Activated effector memory CD4-positive, alpha-beta T cell treated with Interleukin-2 at 50 U/mL for 16 hours (primary cell): ENCODE measurements around the gene NT5DC1.

Experiments
- DNase-seq: peaks from one replicate; pipeline ENCODE4 v3.0.0-alpha.2; 2020

NT5DC1 gene

DNA sequence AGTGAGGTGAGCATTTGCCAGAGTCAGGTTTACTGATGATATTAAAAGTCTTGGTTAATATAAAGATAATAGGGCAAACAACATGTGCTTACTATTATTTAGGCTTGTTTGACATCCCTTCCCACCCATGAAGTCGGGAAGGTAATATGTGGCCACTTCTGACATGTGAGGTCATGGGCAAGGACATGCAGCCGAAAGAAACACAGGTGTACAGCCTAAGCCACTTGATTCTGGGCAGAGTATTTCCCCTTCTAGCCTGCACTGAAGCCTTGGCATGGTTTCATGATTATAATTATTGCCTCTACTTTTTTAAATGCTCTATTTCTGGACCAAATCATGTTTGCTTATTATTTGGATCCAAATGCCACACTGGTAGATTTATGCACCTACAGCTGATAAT is 100.9 kb downstream of the NT5DC1 start:
- DNase-seq: no peak

DNA sequence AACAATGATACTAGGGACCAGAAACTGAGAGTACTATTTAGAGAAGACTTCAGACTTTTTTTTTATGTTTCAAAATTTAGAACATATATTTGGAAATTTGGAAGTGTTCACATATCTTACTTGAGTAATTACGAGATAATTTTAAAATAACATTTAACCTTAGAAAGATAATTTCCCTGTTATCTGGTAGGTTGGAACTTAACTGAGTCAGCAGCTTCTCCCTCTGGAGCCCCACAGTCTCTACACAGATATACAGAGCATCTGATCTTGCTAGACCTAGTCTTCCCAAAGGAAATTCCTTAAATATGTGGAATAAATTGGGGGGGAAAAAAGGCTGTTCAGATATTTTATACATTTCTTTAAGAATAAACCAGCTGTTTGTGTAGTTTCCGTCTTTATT is 104.6 kb downstream of the NT5DC1 start:
- DNase-seq: no peak

DNA sequence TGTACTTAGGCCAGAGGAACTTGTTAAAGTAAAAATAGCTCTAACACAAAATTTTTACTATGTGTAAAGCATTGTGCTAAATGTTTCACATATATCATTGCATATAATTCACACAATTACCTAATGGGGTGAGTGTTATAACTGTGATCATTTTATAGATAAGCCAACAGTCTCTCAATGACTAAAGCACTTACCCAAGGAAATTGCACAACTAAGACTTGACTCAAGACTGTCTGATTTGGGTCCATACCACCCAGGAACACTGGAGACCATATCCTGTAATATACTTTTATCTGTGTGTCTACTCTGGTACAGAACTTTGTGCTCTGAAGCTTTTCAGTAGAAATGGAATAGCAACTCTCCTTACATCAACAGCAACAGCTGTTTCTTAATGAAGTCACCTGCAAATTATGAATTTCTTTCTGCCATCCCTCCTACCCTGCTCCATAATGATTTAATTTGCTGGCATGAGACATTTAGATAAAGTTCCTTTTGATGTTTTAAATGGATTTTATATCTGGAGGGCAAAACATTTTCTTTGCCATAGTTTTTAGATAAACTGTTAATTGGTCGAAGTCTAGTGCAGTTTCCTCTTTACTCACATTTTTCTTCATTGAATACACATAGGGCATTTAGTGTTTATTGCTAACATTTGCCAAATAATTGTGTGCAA is 105.7 kb downstream of the NT5DC1 start:
- DNase-seq: no peak

DNA sequence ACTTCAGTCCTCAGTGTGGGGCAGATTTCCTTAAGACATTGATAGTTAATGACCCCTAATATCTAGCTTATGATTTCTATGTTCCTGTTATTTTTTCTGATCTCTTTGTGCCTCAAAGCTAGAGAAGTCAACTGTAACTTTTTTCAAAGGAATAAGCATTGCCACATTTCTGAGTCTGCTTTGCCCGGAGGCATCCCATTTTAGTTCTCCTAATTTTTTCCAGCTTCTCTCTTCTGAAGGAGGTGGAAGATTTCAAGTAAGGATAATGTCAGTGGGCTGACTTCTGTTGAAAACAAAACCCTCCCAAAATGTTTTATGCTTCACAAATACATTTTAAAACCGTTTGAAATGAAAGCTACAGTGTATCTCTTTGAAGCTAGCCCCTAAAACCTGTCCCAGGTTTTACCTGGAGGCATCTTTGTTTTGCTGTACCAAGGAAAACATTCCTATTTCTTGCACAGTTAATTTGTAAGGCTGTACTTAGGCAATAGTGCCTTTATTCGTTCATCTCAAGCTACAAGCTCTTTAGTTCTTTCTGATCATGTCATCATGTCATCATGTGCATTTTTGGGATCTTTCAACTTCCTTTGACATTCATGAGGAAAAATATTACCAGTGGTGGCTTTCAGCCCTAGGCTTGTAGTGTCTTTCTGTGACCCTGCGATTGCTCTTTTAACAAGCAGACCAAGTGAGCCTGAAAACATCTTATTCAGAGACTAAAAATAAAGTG is 107.6 kb downstream of the NT5DC1 start:
- DNase-seq: no peak

DNA sequence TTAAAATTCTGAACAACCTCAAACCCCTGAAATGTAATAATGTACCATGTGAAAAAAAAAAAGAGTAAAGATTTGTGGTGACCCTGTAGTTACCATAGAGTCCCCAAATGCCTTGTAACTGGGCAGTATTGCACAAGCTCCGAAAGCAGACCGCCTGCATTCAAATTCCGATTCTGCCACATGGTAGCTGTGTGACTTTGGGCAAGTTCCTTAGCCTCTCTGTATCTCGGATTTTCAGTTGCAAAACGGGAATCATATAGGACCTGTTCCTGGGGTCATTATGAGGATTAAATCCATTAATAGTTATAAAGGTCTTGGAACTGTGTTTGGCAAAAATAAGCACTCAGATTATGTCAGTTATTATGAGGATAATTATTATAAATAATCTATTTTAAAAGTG is 109.7 kb downstream of the NT5DC1 start:
- no peak for DNase-seq

DNA sequence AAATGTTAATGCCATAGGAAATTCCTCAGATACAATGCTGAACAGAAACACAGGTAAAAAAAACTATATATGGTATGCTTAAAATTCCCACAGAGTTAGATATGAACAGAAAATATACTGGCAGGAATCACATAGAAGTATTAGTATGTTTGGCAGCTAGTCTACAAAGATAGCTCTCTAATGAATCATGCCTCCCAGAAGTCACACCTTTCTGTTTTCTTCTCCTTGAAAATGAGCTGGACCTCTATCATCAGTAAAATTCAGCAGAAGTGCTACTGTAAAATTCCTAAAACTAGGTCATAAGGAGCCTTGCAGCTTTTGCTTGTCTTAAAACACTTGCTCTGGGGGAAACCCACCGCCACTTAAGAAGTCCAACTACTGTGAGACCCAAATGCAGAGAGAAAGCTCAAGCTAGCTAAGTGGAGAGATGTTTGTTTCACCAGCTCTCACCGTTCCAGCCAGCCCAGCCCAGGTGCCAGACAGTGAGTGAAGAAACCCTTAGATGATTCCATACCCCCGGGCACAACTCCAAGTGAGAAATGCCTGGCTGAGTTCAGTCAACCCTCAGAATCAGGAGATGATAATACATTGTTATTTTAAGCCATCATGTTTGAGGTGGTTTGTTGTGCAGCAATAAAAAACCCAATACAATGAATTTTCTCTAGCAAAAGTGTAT is 110.2 kb downstream of the NT5DC1 start:
- DNase-seq: no peak

DNA sequence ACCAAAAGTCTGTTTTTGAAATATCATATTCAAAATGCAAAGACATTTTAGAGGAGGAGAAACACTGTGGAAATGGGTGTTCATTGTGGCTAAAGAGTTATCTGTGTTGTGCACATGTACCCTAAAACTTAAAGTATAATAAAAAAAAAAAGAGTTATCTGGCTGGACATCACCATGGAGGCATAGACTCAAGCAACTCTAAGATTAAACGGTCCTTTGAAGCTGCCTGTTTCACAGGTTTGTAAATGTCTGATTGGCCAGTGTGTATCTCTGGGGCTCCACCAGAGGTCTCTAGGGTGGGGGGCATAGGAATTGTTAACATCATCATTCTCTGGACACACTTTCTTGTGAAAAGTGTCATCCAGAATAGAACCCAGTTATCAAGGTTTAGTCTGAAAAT is 114.0 kb downstream of the NT5DC1 start:
- no peak for DNase-seq

DNA sequence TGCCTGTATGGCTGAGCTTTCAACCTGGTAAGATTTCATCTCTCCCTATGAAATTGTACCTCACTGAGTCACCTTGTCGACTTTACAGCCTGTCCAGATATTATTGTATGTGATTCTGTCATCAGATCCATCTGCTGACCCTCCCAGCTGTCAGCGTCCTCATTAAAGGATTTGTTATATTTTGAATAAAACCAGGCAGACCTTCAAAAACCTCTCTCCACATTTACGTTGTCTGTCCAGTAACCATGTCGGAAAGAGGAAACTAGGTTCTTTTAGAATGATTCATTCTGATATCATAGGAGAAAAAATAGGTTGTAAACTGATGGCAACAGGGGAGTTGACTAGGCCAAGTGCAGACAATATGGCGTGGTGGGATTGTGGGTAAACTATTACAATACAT is 114.8 kb downstream of the NT5DC1 start:
- DNase-seq: no peak

DNA sequence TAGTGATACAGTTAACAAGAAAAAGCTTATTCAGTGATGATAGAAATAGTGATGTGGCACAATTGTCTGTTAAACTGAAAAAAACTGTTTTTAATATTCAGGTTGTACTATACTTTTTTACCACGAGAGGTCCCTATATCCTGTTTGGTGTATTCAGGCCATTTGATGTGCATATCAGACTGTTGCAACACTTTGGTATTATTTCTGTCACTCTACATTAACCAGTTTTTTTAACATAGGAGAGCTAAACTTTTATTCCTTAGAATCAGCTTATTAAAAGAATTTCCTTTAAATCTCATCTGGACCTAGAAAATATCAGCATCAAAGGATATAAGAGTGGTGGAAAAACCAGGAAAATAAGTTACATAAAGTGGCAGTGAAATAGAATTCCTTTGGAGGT is 116.4 kb downstream of the NT5DC1 start:
- DNase-seq: no peak

DNA sequence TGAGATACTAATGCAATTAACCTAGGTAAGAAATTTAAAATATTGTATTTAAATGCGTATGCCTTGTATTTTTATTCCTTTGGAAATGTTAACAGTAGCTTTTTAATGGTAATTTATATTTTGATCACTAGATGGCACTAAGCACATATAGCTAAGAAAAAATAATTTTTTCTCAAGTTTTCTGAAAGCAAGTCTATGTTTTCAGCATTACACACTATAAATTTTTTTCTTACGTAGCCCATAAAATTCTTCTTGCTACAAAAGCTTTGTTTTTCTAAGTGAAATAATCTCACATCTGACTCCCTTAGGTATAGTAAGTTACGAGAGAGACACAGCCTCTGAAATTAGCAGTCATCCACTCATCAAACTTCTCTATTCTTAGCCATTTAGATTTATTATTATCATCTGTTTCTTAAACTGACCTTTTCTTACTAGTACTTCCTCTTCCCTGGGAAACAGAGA is 117.5 kb downstream of the NT5DC1 start:
- DNase-seq: no peak

DNA sequence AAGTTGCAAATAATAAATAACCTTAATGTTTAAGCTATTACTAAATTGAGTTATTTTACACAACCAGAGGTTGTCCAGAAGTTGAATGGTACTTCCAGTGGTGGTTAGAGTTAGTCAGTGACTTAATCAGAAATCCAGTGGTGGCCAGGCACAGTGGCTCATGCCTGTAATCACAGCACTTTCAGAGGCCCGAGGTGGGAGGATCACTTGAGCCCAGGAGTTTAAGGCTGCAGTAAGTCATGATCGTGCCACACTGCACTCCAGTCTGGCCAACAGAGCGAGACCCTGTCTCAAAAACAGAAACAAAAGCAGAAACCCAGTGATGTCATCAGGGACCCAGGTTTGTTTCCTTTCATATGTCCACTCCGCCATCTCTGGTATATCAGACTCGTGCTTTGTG is 118.2 kb downstream of the NT5DC1 start:
- no peak for DNase-seq

DNA sequence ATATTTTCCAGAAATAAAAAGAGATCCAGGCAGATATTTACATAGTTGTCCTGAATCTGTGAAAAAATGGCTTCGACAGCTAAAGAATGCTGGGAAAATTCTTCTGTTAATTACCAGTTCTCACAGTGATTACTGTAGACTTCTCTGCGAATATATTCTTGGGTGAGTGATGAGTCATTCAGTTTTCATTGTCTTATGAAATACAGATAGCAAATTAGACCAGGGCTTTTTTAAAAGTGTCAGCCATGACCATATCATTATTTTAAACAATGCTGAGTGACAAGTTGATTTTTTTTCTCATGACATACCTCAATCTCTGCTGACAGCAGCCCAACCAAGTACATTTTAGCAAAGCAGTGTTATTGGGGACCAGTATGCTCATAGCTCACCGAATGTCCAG is 120.4 kb downstream of the NT5DC1 start:
- DNase-seq: no peak

DNA sequence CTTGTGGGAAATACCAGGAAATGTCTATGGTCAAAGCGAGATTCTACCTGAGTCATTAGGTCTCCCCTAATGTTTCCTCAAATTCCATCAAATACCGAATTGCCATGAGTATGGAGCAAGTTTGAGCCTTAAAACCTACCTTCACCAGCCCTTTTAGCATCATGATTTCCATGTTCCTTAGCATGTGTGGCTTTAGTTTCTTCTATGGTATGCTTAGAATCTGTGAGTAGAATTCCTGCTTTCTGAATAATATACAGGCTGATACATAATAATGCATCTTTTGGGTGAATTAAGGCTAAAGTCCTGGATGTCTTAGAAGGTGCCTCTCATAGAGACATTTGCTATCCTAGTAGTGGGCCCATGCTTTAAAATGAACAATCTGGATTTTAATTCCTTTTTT is 121.3 kb downstream of the NT5DC1 start:
- DNase-seq: no peak

DNA sequence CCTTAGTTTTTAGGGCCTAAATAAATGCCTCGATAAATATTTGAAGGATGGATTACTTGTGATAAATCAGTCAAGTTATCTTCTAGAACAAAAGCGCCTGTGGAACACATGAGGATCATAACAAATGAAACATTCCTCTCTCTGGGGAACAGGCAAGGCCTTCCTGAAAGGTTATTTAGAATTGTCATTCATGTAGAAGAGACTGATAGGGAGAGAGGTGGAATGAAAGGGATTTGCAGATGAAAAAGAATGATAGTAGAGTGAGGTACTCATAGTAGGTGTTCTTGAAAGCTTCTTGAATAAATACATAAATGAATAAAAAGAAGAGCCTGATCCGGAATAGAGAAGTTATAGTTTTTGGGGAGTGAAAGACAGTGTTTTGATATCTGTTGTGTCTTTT is 122.7 kb downstream of the NT5DC1 start:
- no peak for DNase-seq

DNA sequence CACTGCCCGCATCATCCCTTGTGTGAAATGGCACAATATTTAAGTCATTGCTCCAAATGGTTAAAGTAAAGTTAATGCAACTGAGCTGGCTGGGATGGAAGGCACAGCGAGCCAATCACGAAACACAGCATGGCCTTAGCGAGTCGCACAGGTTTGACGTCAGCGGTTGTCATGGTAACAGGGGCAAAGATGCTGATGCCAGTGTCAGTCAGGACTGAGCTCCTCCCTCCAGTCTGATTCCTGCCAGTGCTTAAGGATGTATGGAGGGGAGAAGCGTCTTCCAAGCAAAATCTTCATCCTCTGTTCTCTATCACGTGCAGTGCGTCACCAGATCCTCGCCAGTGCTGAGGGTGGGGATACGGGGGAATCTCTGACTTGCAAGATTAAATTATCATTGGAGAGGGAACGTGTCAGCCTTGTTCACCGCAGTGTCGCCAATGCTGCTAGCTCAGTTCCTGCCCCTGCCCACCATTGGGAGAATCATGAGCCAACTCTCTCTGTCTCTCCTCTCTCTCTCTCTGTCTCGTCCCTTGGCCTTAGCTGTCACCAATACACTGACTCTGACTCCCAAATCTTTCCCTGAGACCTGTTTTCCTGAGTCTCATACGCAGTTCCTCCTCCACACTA is 128.7 kb downstream of the NT5DC1 start:
- DNase-seq: no peak

DNA sequence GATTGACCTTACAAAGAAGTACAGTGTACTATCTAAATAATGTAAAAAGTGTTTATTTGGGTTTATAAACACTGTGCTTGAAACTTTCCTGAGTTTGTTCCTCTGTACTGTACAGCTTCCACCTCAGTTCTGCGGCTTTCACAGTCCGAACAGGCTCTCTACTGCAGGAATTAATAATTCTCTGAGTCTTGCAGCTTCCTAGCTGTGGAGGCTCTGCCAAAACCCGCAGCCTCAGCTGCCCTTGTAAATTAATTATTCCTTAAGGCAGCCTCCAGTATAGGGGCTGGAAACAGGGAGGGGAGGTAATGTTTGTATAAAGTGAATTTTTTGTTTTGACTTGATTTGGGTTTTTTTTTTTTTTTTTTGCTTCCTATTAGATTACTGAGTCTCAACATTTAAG is 134.0 kb downstream of the NT5DC1 start:
- DNase-seq: no peak

DNA sequence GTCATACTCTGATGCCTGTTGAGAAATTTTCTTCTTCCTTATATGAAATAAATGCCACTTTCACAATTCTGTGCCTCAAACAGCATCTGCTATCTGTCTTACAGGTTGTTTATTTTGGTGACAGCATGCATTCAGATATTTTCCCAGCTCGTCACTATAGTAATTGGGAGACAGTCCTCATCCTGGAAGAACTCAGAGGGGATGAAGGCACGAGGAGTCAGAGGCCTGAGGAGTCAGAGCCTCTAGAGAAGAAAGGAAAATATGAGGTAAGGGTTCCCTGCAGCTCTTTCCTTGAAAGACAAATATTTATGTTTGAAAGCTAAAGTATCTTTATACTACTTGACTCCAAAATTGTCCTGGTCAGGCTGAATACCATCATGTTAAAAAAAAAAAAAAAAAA is 137.4 kb downstream of the NT5DC1 start:
- DNase-seq: no peak

DNA sequence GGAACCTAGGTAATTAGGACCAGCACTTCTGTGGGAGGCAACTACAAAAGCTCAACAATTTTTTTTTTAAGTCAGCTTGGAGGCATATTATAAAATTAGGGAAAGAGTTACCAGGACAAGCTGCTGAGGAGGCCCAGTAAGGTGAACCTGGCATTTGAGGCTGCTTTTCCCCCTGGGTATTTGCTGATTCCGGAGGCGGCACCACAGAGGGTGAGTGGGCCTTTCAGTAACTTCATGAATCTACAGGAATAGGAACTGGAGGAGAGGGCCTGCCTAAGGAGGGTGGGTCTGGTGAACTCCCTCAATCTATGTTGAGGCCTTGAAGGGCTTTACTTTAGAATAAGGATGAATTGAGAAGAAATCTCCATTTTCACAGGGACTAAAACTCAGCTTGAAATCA is 138.6 kb downstream of the NT5DC1 start:
- no peak for DNase-seq

DNA sequence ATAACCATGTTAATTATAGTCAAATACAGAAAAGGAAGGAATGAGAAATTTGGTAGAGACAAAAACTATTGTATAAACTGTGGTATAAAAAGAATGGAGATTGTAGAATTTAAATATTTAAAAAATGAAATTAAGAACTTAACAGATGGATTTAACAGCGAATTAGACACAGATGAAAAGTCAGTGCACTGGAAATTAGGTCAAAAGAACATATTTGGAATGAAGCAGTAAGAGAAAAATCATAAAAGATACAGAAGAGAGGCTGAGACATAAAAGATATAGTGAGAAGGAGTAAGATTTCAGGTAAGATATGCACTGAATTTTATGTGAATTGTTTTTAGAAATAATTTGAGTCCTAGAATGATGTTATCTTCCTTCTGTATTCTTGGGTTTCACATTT is 139.2 kb downstream of the NT5DC1 start:
- no peak for DNase-seq

DNA sequence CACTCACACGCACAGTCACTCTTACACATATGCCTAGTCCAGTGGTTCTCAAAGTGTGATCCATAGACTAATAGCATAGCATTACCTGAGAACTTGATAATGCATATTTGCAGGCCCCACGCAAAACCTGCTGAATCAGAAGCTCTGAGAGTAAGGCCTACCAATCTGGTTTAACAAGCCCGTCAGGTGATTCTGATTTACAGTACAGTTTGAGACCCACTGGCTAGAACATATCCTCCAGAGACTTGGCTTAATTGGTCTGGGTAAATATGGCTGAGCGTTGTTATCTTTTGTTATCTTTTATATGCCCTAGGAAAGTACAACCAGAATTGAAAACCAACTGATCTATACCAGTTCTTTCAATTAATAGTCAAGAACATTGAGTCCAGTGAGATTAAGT is 143.6 kb downstream of the NT5DC1 start:
- DNase-seq: no peak

DNA sequence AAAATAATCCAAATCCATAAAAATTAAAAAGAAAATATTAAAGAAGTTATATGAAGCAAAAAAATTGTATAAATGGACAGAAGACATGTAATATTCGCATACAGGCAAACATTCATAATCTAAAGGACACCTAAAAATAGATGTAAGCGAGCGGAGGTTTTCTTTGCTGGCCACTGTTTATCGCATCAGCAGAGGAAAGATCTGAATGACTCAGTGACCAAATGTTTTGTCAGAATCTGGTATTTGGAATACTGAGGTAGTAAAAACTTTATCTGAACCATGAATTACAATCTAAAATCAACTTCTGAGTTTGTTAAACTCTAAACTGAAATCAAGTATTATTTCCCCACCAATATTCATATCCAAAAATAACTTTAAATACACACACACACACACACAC is 145.4 kb downstream of the NT5DC1 start:
- DNase-seq: no peak

DNA sequence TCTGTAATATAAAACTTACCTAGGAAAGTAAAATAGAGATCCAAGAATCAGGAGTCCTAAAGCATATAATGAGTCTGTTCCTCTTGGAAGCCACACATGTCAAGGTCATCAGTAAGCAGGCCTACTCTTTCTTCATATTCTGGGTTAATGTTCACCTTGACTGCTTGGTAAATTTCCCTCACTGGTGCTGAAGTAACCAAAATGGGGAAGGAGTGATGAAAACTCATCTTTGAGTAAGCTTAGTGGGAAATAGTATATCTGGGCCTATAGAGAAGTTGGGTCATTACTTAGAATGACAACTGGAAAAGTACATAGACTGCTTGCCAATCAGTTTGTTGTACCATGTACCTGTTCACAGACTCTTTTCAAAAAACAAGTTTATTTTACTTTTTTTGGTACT is 146.6 kb downstream of the NT5DC1 start:
- DNase-seq: no peak

DNA sequence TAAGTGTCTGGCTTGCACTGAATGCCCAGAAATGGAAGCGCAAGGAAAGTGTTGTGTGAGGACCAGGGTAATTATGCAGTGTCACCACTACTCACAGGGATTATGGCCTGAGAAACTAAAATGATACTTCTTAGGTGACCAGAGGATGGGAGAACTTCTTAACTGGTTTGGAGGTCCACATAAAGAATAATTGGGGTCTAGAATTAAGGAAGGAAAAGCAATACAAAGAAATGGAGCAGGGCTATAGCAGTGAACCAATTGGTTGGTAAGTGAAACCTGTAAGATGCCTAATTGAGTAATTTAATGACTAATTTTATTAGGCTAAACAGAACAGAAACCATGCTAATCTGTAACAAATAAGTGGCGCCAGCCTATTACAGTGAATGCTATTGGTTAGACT is 147.9 kb downstream of the NT5DC1 start:
- no peak for DNase-seq
